Lower leg skin (tissue), 3 donors: ENCODE measurements around the gene SLC16A13.

ENCODE experiments used
- CTCF ChIP-seq, 3 donors: fragments of 450-650 bp; IDR thresholded peaks; one replicate each; pipeline ENCODE4 v1.5.1; 2016; ENCODE audit warnings: antibody characterized with exemption in 3 of 3, mild to moderate bottlenecking in 3 of 3, moderate library complexity in 2 of 3
- POLR2A ChIP-seq, 2 donors: fragments of 450-650 bp; IDR thresholded peaks; one replicate each; pipeline ENCODE4 v1.6.1; 2016 to 2017; ENCODE audit warnings: antibody characterized with exemption in 2 of 2, mild to moderate bottlenecking in 1 of 2, moderate library complexity in 1 of 2

DNA sequence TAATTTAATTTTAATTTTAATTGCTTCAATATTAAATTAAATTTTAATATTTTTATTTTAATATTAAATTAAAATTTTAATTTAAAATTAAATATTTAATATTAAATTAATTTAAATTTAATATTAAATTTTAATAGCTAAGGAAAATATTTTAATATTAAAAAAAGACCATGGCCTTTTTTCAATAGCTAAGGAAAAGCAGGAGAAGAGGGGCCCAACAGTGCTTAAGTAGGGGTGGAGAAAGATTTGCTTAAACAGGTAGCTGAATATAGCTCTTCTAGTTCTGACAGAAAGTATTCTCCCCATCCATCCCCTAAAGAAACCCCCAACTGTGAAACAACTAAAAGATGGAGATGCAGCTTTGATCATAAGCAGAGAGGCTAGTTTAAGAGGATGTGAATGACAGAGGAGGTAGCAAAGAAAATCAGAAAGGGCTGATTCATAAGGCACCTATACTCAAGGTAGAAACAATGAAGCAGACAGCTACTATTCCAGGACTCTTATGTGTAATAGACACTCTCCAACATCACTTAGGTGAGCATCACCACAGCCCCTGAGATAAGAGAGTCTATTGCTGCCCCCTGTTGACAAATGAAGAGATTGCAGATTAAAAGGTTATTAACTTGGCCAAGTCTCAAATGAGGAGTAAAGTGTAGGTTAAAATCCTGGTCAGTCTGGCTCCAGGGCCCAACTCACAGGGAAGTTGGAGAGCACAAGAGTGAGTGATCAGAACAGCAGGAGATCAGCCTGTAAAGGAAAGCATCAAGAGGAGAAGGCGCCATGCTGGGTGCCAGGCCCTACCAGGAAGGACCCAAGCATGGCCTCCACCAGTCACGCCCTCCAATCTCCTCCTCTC is 31.2 kb upstream of the SLC16A13 start:
- TF ChIP-seq CTCF (IDR thresholded peaks at IDR 0.05) (peak in 1 of 3 donors; percentile 53), POLR2A (IDR thresholded peaks at IDR 0.05) (no peak)
